C4-2B (cell line): ENCODE measurements around the gene ZNF79.

Experiments
- H3K27ac ChIP-seq: fragments of 450-650 bp; 2 replicates; pipeline ENCODE4 v1.5.1; 2017
- ZFX ChIP-seq: fragments of 450-650 bp; IDR thresholded peaks from 2 replicates; pipeline ENCODE4 v1.6.1; 2017
- TF ChIP-seq, protein P1 (sequence below): fragments of 450-650 bp; conservative IDR thresholded peaks from 2 replicates; pipeline ENCODE4 v1.5.1; 2017; ENCODE audit warnings: mild to moderate bottlenecking

Gene ZNF79

DNA sequence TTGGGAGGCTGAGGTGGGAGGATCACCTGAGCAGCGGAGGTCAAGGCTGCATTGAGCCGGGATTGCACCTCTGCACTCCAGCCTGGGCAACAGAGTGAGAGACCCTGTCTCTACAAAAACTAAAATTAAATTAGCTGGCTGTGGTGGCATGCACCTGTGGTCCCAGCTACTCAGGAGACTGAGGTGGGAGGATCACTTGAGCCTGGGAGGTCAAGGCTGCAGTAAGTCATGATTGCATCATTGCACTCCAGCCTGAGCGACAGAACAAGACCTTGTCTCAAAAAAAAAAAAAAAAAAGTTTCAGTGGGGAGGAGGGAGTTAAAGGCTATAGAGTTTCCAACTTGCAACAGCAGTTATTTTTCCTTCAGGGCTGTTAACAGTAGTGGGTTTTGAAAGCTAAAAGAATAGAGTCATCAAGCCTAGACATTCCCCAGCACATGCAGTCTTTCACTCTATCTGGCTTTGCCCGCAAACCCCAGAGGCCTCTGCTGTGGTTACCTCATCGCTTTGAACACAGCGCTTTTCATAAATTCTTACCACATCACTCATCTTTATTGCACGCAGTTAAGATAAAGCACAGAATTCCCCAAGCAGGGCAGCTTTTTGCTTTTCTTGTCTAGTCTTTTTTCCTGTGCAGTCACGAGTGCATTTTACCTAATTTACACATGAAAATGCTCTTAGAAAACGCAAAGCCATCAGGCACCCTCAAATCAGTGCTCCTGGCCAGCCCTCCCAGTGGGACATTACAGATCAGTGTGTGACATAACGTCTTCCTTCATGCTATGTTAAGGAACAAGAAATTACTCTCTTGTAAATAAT lies 35.9 kb upstream of the ZNF79 start:
- no peak for TF ChIP-seq ZFX
- TF ChIP-seq, protein P1, sequence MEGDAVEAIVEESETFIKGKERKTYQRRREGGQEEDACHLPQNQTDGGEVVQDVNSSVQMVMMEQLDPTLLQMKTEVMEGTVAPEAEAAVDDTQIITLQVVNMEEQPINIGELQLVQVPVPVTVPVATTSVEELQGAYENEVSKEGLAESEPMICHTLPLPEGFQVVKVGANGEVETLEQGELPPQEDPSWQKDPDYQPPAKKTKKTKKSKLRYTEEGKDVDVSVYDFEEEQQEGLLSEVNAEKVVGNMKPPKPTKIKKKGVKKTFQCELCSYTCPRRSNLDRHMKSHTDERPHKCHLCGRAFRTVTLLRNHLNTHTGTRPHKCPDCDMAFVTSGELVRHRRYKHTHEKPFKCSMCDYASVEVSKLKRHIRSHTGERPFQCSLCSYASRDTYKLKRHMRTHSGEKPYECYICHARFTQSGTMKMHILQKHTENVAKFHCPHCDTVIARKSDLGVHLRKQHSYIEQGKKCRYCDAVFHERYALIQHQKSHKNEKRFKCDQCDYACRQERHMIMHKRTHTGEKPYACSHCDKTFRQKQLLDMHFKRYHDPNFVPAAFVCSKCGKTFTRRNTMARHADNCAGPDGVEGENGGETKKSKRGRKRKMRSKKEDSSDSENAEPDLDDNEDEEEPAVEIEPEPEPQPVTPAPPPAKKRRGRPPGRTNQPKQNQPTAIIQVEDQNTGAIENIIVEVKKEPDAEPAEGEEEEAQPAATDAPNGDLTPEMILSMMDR, result no peak
- H3K27ac ChIP-seq, result no peak overlapping the region

DNA sequence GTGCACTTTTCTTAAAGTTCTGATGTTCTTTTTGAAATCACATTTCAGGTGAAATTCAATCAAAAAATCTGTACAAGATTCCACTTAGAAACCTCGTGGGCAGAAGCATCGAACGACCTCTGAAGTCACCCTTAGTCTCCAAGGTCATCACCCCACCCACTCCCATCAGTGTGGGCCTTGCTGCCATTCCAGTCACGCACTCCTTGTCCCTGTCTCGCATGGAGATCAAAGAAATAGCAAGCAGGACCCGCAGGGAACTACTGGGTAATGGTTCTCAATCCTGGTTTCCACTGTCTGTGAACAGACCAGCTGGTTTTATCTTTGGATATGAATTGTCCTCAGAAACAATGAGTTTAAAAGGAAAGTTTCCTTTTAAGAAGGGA lies 35.3 kb upstream of the ZNF79 start:
- no peak overlapping the region for H3K27ac ChIP-seq
- no peak for TF ChIP-seq ZFX
- TF ChIP-seq, protein P1, result no peak

DNA sequence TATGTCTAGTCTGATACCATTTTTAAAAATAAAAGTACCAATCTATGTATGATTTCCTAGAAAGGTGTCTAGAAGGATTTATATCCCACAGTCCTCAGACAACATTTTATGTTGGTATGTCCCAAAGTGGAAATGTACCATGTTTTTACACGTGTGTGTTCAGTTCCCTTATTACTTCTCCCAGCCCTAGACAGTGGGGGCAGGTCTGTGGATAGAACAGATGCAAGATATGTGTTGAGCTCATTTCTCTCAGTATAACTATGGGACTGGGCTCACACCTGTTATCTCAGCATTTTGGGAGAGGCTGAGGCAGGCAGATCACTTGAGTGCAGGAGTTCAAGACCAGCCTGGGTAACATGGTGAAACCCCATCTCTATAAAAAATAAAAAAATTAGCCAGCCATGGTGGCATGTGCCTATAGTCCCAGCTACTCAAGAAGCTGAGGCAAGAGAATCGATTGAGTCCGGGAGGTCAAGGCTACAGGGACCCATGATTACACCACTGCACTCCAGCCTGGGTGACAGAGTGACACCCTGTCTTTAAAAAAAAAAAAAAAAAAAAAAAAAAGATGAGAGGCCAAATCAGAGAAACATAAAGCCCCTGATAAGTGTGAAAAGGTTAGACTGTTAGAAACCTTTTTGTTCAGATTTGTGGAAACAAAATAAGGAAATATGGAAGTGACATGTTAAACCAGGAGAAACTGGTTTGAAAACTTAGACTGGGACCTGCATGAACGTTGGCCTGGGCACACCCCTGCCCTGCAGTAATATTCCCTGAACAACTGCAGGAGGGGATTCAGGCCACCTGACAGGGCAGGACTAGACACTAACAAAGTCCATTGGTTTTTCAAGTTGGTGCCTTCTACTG lies 34.6 kb upstream of the ZNF79 start:
- H3K27ac ChIP-seq, result no peak overlapping the region

DNA sequence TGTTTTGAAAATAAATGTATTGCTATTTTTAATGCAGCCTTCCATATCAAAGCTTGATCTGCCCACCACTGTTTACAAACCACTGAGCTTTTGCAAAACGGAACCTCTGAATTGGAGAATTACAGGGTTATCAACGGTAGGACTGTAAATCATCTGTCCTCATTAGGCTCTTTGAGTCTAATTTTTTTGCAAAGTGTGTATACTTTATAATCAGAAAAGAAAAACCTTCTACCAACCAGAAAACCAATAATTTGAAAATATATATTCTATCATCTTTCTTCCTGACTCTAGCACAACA lies 34.0 kb upstream of the ZNF79 start:
- no peak for TF ChIP-seq ZFX
- TF ChIP-seq, protein P1, result no peak
- no peak overlapping the region for H3K27ac ChIP-seq

More for the DNA sequence above, 34.6 kb upstream of the ZNF79 start:
- no peak for TF ChIP-seq ZFX
- TF ChIP-seq, protein P1, result no peak

DNA sequence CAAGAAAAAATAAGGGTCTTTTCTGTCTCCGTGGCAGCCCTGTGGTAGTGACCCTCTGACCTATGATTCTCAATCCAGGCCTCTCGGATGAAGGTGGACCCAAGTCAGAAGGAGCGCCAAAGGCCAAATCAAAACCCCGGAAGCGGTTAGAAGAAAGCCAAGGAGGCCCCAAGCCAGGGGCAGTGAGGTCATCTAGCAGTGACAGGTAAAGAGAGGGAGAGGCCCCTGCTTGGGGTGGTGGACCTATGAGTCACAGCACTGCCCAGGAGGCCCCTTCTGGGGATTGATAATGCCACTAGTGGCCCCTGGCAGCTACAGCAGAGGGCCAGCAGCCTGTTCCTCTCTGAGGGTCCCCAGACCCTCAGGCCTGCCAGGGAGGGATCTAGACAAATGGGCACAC lies 33.6 kb upstream of the ZNF79 start:
- TF ChIP-seq, protein P1, result no peak
- TF ChIP-seq ZFX, result no peak
- no peak overlapping the region for H3K27ac ChIP-seq

DNA sequence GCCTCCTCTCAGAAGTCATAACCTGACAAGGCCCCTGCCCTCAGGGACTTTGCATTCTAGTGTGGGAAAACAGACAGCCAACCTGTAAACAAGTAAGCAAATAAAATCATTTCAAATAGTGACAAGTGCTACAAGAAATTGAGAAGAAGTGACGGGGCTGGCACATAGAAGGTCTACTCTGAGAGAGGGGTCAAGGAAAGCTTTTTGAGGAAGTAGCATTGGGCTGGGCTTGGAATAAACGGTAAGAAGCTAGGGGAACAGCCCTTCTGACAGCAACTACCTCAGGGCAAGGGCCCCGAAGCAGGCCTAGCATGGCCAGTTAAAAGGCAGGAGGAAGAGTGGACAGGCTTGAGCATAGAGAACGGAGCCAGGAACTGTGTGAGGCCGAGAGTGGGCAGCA lies 32.0 kb upstream of the ZNF79 start:
- TF ChIP-seq ZFX, result no peak
- TF ChIP-seq, protein P1, result no peak

DNA sequence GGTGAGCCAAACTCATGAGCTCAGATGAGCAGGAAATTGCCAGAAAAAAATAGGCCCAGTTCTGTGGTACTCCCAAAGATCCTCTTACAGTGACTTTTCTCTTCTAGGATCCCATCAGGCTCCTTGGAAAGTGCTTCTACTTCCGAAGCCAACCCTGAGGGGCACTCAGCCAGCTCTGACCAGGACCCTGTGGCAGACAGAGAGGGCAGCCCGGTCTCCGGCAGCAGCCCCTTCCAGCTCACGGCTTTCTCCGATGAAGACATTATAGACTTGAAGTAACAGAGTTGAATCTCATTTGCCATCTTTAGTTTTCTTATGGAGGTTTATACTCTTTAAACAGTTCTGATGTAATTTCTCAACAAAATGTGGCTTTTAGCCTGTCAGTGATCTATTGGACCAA lies 31.2 kb upstream of the ZNF79 start:
- no peak for TF ChIP-seq ZFX
- TF ChIP-seq, protein P1, result no peak
- no peak overlapping the region for H3K27ac ChIP-seq

More for the DNA sequence above, 32.0 kb upstream of the ZNF79 start:
- H3K27ac ChIP-seq, result no peak overlapping the region
